ENCODE data around the gene ADAM12.

DNA sequence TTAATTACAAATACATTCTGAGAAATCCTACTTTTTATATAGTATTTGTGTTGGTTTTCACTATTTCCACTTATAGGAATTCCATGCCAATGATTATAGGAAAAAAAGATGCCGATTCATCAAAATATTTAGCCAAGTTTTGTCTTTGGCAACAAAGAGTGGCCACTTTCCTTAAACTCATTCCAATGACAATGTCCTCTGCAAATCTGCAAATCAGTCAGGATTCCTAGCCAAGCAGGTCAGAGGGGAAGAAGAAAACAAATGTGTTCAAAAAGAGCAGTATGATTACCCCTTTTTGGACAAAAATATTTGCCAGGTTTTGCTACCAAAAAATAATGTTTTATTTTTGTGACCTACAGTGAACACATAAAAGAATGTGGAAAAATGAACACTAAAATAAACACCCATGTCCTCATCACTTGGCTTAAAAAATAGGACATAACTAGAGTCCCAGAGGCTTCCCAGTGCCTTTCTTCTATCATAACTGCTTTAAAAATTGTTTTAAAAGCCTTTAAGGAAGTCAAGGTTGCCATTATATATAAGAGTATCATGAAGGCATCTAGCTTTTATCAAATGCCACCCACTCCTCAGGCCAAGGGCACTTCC, 125.9 kb downstream of the ADAM12 start:
- TF ChIP-seq, protein P1, sequence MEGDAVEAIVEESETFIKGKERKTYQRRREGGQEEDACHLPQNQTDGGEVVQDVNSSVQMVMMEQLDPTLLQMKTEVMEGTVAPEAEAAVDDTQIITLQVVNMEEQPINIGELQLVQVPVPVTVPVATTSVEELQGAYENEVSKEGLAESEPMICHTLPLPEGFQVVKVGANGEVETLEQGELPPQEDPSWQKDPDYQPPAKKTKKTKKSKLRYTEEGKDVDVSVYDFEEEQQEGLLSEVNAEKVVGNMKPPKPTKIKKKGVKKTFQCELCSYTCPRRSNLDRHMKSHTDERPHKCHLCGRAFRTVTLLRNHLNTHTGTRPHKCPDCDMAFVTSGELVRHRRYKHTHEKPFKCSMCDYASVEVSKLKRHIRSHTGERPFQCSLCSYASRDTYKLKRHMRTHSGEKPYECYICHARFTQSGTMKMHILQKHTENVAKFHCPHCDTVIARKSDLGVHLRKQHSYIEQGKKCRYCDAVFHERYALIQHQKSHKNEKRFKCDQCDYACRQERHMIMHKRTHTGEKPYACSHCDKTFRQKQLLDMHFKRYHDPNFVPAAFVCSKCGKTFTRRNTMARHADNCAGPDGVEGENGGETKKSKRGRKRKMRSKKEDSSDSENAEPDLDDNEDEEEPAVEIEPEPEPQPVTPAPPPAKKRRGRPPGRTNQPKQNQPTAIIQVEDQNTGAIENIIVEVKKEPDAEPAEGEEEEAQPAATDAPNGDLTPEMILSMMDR (conservative IDR thresholded peaks at IDR 0.05 in 1 of 2, IDR thresholded peaks at IDR 0.05 in 1 of 2; ENCODE audit: low read depth in 1 of 2, low read length in 2 of 2) = no peak
- no peak for TF ChIP-seq EZH2 (IDR thresholded peaks at IDR 0.05; ENCODE audit: low read length, missing control alignments)

All from fibroblast of lung (primary cell).